Stimulated activated naive CD8-positive, alpha-beta T cell treated with anti-CD3 and anti-CD28 coated beads, Interleukin-15, amount 100 ng/mL, for 72 hours (primary cell): ENCODE measurements around the gene OR52K1.
"Not testable (repeated sequence)": the region's sequence is repeated elsewhere in the genome, so short reads cannot be mapped to it uniquely, and the experiment has no call there.

Source experiments
- ATAC-seq: fragments of 150-1000 bp; cut with Tn5 transposase; 2 replicates; pipeline ENCODE4 v1.10.0; 2021; ENCODE audit warnings: mild to moderate bottlenecking, moderate library complexity
- DNase-seq, 2 donors: peaks; one replicate each; pipeline ENCODE4 v3.0.0; 2021 to 2022
- H3K27ac Mint-ChIP-seq, 2 donors: one replicate each; pipeline ENCODE4 v1.8.0; 2022; ENCODE audit warnings: mild to moderate bottlenecking in 2 of 2, mixed read lengths in 2 of 2, moderate library complexity in 2 of 2
- H3K27me3 Mint-ChIP-seq: one replicate; pipeline ENCODE4 v1.8.0; 2022; ENCODE audit warnings: mixed read lengths
- H3K4me1 Mint-ChIP-seq: one replicate; pipeline ENCODE4 v1.8.0; 2022; ENCODE audit warnings: mild to moderate bottlenecking, mixed read lengths
- H3K4me3 Mint-ChIP-seq, 2 donors: one replicate each; pipeline ENCODE4 v1.8.0; 2022; ENCODE audit warnings: mild to moderate bottlenecking in 2 of 2, mixed read lengths in 2 of 2, moderate library complexity in 1 of 2
- H3K9me3 Mint-ChIP-seq, 2 donors: one replicate each; pipeline ENCODE4 v1.8.0; 2022; ENCODE audit warnings: mixed read lengths in 2 of 2

Gene OR52K1

GRCh38 chr11:4467811-4468606 is 14.4 kb upstream of the OR52K1 start:
- no peak for ATAC-seq

GRCh38 chr11:4479644-4480043 is 2.8 kb upstream of the OR52K1 start:
- no peaks in the 10 kb centered on the region for H3K9me3 Mint-ChIP-seq
- H3K4me1 Mint-ChIP-seq, result peaks cover 9% of the 10 kb centered on the region
- no peak overlapping the region for H3K4me3 Mint-ChIP-seq
- DNase-seq (no peak), ATAC-seq (no peak)
- no peak overlapping the region for H3K27ac Mint-ChIP-seq
- no peaks in the 10 kb centered on the region for H3K27me3 Mint-ChIP-seq

More at GRCh38 chr11:4467811-4468606, 14.4 kb upstream of the OR52K1 start:
- Mint-ChIP-seq H3K9me3 (peaks cover 11 to 13% of the 10 kb centered on the region in 2 donors), H3K4me3 (no peak overlapping the region), H3K27me3 (peaks cover 8% of the 10 kb centered on the region), H3K4me1 (no peaks in the 10 kb centered on the region), H3K27ac (no peak overlapping the region)
- no peak for DNase-seq

DNA sequence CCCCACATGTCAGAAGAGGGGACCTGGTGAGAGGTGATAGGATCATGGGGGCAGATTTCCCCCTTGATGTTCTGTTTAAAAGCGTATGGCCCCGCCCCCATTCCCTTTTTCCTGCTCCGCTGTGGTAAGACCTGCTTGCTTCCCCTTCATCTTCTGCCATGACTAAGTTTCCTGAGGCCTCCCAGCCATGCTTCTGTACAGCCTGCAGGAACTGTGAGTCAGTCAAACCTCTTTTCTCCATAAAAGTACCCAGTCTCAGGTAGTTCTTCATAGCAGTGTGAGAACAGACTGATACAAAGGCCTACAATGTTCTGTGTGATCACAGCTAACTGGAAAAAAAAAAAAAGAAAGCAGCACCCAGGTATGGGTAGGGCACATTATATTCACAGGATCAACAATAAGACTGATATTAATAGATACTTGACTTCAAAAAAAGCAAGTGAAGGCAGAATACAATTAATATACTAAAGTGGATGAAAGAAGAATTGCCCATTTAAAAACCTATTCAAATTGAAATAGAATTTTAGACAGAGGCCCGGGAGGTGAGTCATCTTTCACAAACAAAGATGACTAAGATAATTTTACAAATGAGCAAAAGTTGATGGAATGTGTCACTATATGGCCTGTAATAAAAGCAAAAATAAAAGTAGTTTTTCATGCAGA is 1.7 kb upstream of the OR52K1 start:
- no peak overlapping the region for H3K4me3 Mint-ChIP-seq
- no peak overlapping the region for H3K27ac Mint-ChIP-seq
- no peaks in the 10 kb centered on the region for H3K27me3 Mint-ChIP-seq
- no peaks in the 10 kb centered on the region for H3K9me3 Mint-ChIP-seq
- peaks cover 9% of the 10 kb centered on the region for H3K4me1 Mint-ChIP-seq
- ATAC-seq (no peak), DNase-seq (no peak)

DNA sequence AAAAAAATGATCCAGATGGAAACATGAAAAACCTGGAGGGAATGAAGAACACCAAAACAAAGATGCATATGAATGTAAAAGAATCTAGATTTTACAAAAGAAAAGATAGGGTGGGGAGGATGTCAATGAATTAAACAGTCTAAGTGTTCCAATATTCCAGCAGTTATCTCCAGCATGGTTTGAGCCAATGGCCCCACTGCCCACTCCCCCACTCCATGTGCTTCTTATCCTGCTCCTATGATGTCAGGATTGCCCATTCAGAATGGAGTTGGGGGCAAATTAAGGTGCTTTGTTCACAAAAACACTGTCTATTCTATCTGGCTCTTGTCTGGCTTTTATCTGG is 1.2 kb upstream of the OR52K1 start:
- H3K27me3 Mint-ChIP-seq, result no peaks in the 10 kb centered on the region
- no peak overlapping the region for H3K27ac Mint-ChIP-seq
- H3K4me1 Mint-ChIP-seq, result peaks cover 9% of the 10 kb centered on the region
- ATAC-seq (no peak), DNase-seq (no peak)
- no peaks in the 10 kb centered on the region for H3K9me3 Mint-ChIP-seq
- H3K4me3 Mint-ChIP-seq, result no peak overlapping the region

GRCh38 chr11:4484310-4484709 is 1.9 kb downstream of the OR52K1 start:
- no peak overlapping the region for H3K4me3 Mint-ChIP-seq
- no peaks in the 10 kb centered on the region for H3K9me3 Mint-ChIP-seq
- H3K27ac Mint-ChIP-seq, result no peak overlapping the region
- H3K27me3 Mint-ChIP-seq, result no peaks in the 10 kb centered on the region
- ATAC-seq (no peak), DNase-seq (no peak)
- H3K4me1 Mint-ChIP-seq, result peaks cover 9% of the 10 kb centered on the region

GRCh38 chr11:4491405-4491804 is 9.0 kb downstream of the OR52K1 start:
- DNase-seq, H3K4me3 Mint-ChIP-seq, ATAC-seq, H3K9me3 Mint-ChIP-seq, H3K27ac Mint-ChIP-seq: not testable (repeated sequence)
- Mint-ChIP-seq H3K4me1 (peaks cover 10% of the 10 kb centered on the region), H3K27me3 (peaks cover 17% of the 10 kb centered on the region)

DNA sequence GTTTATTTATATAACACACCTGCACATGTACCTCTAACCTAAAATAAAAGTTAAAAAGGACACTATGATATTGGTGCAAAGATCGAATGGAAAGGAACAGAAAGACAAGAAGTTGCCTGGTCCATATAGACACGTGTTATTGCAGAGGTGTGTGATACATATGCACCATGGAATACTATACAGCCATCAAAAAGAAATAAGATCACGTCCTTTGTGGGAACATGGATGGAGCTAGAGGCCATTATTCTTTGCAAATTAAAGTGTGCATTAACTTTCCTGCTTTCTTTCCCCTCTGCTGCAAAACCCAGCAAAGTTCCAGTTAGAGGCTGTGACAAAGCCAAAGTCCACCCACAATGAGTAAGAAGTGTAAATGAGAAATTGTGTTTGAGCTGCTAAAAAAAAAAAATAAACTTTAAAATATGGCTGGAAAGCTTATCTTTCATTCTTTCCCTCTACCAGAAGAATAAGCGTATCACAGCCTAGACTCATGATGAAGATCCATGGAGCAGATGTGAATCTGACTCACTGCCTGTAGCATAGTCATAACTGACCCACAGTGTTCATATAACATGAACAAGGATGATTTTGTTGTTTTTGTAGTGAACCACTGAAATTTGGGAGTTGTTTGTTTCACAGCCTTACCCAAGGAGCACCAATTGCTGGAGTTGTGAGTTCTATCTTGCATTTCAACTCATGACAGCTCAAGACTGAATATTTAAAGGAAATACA is 9.6 kb downstream of the OR52K1 start:
- no peak overlapping the region for H3K4me3 Mint-ChIP-seq
- H3K4me1 Mint-ChIP-seq, result peaks cover 10% of the 10 kb centered on the region
- no peak overlapping the region for H3K27ac Mint-ChIP-seq
- peaks cover 0 to 6% of the 10 kb centered on the region in 2 donors for H3K9me3 Mint-ChIP-seq
- ATAC-seq (no peak), DNase-seq (no peak)
- peaks cover 23% of the 10 kb centered on the region for H3K27me3 Mint-ChIP-seq

DNA sequence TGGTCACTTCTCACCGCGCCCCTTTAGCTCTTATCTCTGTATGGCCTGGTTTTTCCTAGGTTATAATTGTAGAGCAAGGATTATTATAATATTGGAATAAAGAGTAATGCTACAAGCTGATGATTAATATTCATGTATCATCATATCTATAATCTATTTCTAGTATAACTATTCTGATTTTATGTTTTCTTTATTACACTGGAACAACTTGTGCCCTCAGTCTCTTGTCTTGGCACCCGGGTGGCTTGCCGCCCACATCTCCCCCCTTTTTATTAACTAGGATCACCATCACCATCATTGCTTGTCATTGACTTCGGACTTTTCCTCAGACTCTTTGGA is 11.0 kb downstream of the OR52K1 start:
- peaks cover 0 to 6% of the 10 kb centered on the region in 2 donors for H3K9me3 Mint-ChIP-seq
- DNase-seq (no peak), ATAC-seq (no peak)
- H3K4me1 Mint-ChIP-seq, result peaks cover 10% of the 10 kb centered on the region
- H3K27me3 Mint-ChIP-seq, result peaks cover 28% of the 10 kb centered on the region
- H3K27ac Mint-ChIP-seq, result no peak overlapping the region
- H3K4me3 Mint-ChIP-seq, result no peak overlapping the region

- Mint-ChIP-seq H3K4me3 (no peak overlapping the region), H3K27ac (no peak overlapping the region), H3K4me1 (peaks cover 10% of the 10 kb centered on the region), H3K27me3 (peaks cover 28% of the 10 kb centered on the region), H3K9me3 (peaks cover 0 to 6% of the 10 kb centered on the region in 2 donors)
- DNase-seq (no peak), ATAC-seq (no peak)
Observed at GRCh38 chr11:4495487-4495886, 13.0 kb downstream of the OR52K1 start.

DNA sequence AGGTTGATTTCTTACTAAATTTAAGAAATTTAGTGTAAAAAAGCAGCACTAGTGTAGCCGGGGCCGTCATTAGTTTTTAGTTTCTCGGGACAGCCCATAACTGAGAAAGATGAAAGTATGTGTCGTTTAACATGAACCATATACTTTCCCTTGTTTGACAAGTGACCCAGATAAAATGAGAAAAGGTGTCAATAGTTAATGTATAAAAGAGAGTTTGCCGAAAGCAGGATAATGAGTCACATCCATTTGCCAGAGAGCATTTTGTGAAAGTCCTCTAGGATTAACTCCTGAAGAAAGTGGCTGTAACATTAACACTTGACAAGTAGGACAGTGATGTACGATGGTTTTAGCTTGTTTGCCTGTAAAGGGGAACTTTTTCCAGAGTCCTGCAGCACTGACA is 13.5 kb downstream of the OR52K1 start:
- Mint-ChIP-seq H3K27ac (no peak overlapping the region), H3K4me1 (peaks cover 10% of the 10 kb centered on the region), H3K9me3 (peaks cover 0 to 6% of the 10 kb centered on the region in 2 donors), H3K27me3 (peaks cover 28% of the 10 kb centered on the region), H3K4me3 (no peak overlapping the region)
- ATAC-seq (no peak), DNase-seq (no peak)

DNA sequence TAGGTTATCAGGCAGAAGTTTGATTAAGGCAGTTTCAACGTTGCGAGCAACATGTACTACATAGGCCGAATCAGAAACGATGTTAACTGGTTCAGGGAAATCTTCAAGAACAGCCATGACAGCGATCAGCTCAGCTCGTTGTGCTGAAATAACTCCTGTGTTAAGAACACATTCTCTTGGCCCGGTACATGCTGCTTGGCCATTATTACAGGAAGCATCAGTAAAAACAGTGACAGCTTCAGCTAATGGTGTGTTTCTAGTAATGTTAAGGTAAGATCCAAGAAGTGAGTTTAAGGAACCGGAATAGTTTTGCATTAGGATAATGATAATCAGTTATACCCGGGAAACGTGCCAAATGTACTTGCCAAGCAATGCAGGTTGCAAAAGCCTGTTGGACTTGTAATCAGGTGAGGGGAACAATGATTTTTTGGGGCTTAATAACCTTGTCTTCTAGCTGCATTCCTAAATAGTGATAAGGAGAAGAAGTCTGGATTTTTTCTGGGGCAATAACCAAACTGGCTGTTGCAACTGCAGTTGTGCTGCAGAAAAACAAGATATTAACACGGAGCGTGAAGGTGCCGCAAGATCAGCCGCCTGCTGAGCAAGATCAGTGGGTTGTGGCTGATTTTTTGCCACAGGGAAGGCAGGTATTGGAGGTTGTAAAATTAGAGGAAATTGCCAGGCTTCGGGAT is 14.3 kb downstream of the OR52K1 start:
- Mint-ChIP-seq H3K4me1 (peaks cover 10% of the 10 kb centered on the region), H3K27ac (no peak overlapping the region)
- DNase-seq, result no peak

DNA sequence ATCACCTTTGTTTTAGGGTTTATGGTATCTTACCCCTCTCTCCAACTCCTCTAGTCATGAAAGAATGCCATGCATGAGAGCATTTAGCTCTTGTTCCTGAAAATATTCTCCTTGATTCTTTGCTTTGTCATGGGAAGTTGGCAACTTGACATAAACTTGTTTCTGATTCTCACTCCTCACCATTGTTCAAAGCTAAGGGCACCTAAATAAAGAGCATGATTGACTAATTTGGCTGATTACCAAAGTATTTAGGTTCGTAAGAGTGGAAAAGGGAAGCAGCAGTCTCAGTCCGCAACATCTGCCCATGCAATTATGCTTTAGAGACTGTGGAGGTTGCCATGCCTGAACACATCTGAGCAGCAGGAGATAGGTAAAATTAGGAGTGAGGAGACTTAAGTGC is 26.4 kb downstream of the OR52K1 start:
- Mint-ChIP-seq H3K27me3 (peaks cover 14% of the 10 kb centered on the region), H3K4me3 (no peak overlapping the region), H3K9me3 (peaks cover 0 to 4% of the 10 kb centered on the region in 2 donors), H3K27ac (no peak overlapping the region), H3K4me1 (no peaks in the 10 kb centered on the region)
- DNase-seq (no peak), ATAC-seq (no peak)

More for the DNA sequence above, 14.3 kb downstream of the OR52K1 start:
- H3K4me3 Mint-ChIP-seq, result no peak overlapping the region
- ATAC-seq, result no peak
- H3K27me3 Mint-ChIP-seq, result peaks cover 28% of the 10 kb centered on the region
- peaks cover 0 to under 1% of the 10 kb centered on the region in 2 donors for H3K9me3 Mint-ChIP-seq

- peaks cover 10% of the 10 kb centered on the region for H3K27me3 Mint-ChIP-seq
- H3K9me3 Mint-ChIP-seq, result peaks cover 0 to 8% of the 10 kb centered on the region in 2 donors
- peak overlapping the region in 1 of 2 donors; percentile 60 for H3K27ac Mint-ChIP-seq
- ATAC-seq (no peak), DNase-seq (no peak)
- H3K4me3 Mint-ChIP-seq, result no peak overlapping the region
- H3K4me1 Mint-ChIP-seq, result no peaks in the 10 kb centered on the region
Observed at GRCh38 chr11:4511282-4512245, 29.1 kb downstream of the OR52K1 start.

DNA sequence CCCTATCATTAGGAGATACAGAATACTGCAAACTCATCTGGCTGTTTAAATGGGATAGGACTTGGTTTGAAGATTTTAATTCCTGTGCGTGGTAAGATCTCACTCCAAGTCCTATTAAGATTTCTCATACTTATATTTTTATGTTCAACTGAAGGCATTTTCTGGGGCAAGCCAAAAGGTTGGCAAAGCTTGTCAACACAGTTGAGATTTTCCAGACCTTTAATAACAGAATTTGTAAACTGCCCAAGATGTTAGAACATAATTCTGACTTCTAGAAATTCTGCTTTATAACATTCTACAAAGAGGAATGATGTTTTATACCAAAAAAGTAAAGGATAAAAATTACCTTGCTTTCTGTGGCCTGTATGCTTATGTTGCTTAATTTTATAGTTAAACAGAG is 31.8 kb downstream of the OR52K1 start:
- no peak overlapping the region for H3K4me3 Mint-ChIP-seq
- DNase-seq (no peak), ATAC-seq (no peak)
- no peaks in the 10 kb centered on the region for H3K4me1 Mint-ChIP-seq
- H3K9me3 Mint-ChIP-seq, result peaks cover 0 to 4% of the 10 kb centered on the region in 2 donors
- H3K27ac Mint-ChIP-seq, result no peak overlapping the region
- H3K27me3 Mint-ChIP-seq, result no peaks in the 10 kb centered on the region

- no peak overlapping the region for H3K27ac Mint-ChIP-seq
- no peaks in the 10 kb centered on the region for H3K9me3 Mint-ChIP-seq
- H3K4me1 Mint-ChIP-seq, result peaks cover 5% of the 10 kb centered on the region
- ATAC-seq (no peak), DNase-seq (no peak)
- no peak overlapping the region for H3K4me3 Mint-ChIP-seq
- H3K27me3 Mint-ChIP-seq, result no peaks in the 10 kb centered on the region
Observed at GRCh38 chr11:4522339-4522738, 39.9 kb downstream of the OR52K1 start.
